RKO (cell line): ENCODE results near the gene ADARB1.
A peak's percentile ranks its signal among the peaks of the same experiment; 100 is the strongest.

ENCODE experiments used
- DNase-seq: peaks from one replicate; pipeline ENCODE4 v3.0.0-alpha.2; 2016; ENCODE audit warnings: low spot score

Gene ADARB1

GRCh38 chr21:45075596-45076244 is 1.3 kb downstream of the ADARB1 start:
- DNase-seq = peak; percentile 19

- peak; percentile 12 for DNase-seq
These were observed 1.9 kb downstream of the ADARB1 start for GRCh38 chr21:45076245-45076711.

- no peak for DNase-seq
These were observed 4.0 kb downstream of the ADARB1 start for GRCh38 chr21:45078371-45078770.

- peak; percentile 38 for DNase-seq
These were observed 4.5 kb downstream of the ADARB1 start for GRCh38 chr21:45078877-45079281.

- DNase-seq = no peak
These were observed 5.0 kb downstream of the ADARB1 start for GRCh38 chr21:45079351-45079750.

- DNase-seq = no peak
These were observed 5.9 kb downstream of the ADARB1 start for GRCh38 chr21:45080232-45080631.

- no peak for DNase-seq
These were observed 6.4 kb downstream of the ADARB1 start for GRCh38 chr21:45080639-45081414.

GRCh38 chr21:45081636-45082035 is 7.3 kb downstream of the ADARB1 start:
- DNase-seq = no peak

GRCh38 chr21:45082736-45083135 is 8.4 kb downstream of the ADARB1 start:
- DNase-seq = no peak

GRCh38 chr21:45084121-45084520 is 9.7 kb downstream of the ADARB1 start:
- no peak for DNase-seq

- no peak for DNase-seq
These were observed 10.6 kb downstream of the ADARB1 start for GRCh38 chr21:45084881-45085536.

- no peak for DNase-seq
These were observed 11.3 kb downstream of the ADARB1 start for GRCh38 chr21:45085700-45086099.

GRCh38 chr21:45086337-45086958 is 12.1 kb downstream of the ADARB1 start:
- no peak for DNase-seq

GRCh38 chr21:45087022-45087823 is 12.8 kb downstream of the ADARB1 start:
- no peak for DNase-seq

- DNase-seq = no peak
These were observed 13.7 kb downstream of the ADARB1 start for GRCh38 chr21:45088116-45088515.

- DNase-seq = no peak
These were observed 14.3 kb downstream of the ADARB1 start for GRCh38 chr21:45088729-45089128.

- DNase-seq = no peak
These were observed 15.6 kb downstream of the ADARB1 start for GRCh38 chr21:45089964-45090363.

GRCh38 chr21:45090966-45091365 is 16.6 kb downstream of the ADARB1 start:
- DNase-seq = no peak

GRCh38 chr21:45091550-45092322 is 17.4 kb downstream of the ADARB1 start:
- no peak for DNase-seq

GRCh38 chr21:45093035-45093532 is 18.7 kb downstream of the ADARB1 start:
- no peak for DNase-seq

GRCh38 chr21:45094412-45094811 is 20.0 kb downstream of the ADARB1 start:
- DNase-seq = no peak
